SIG-M5 (cell line): Measurements from ENCODE around the gene DRAP1.

Experiments
- DNase-seq: peaks from one replicate; lab custom pipeline; 2025; lab: John Stamatoyannopoulos, UW

DRAP1 gene

GRCh38 chr11:65961267-65962140, 42.3 kb downstream of the DRAP1 start, which contains the start of gene SART1:
TSS of gene SART1 (plus strand) at chr11:65961734. CDS start at chr11:65961781, 47 bp downstream.
- DNase-seq = peak; percentile 91

- DNase-seq = no peak
Observed at GRCh38 chr11:65962141-65962564, 42.9 kb downstream of the DRAP1 start.

- DNase-seq = no peak
Observed at GRCh38 chr11:65964906-65965305, 45.7 kb downstream of the DRAP1 start.

GRCh38 chr11:65965986-65966762, 46.9 kb downstream of the DRAP1 start:
- DNase-seq = no peak

GRCh38 chr11:65967329-65967934, 48.2 kb downstream of the DRAP1 start:
- no peak for DNase-seq

- DNase-seq = no peak
Observed at GRCh38 chr11:65968600-65969482, 49.6 kb downstream of the DRAP1 start.
